ENCODE data around the gene ZHX3. TPM values are rescaled to one million over a fixed set of nuclear protein-coding genes. Genes with fewer than 3 reads are reported as not detected.

ZHX3 gene
- total RNA-seq, 4 donors from 2014 or later = 19.2 to 32.9 (median 31.4) TPM

DNA sequence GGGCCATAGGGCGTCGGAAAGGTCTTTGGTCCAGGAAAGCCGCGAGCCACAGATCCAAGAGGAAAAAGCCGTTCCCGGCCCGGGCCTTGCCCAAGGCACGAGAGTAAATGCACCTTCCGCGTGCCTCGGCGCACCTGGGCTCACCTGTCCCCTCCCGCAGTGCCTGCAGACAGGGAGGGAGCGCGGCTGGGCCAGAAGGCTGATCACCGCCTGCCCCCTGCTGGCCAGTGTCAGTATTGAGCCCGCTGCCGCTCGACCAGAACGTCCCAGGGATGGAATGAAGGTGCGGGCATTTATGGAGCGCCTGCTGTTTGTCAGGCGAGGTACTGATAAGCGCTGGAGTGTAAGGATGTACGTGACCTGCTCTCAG, 22.4 kb upstream of the ZHX3 start:
- peak; percentile 92 to 95 for DNase-seq (ENCODE audit: low spot score in 2 of 2)
- no peaks in the 10 kb centered on the region for H3K27me3 ChIP-seq
- TF ChIP-seq, protein P1, sequence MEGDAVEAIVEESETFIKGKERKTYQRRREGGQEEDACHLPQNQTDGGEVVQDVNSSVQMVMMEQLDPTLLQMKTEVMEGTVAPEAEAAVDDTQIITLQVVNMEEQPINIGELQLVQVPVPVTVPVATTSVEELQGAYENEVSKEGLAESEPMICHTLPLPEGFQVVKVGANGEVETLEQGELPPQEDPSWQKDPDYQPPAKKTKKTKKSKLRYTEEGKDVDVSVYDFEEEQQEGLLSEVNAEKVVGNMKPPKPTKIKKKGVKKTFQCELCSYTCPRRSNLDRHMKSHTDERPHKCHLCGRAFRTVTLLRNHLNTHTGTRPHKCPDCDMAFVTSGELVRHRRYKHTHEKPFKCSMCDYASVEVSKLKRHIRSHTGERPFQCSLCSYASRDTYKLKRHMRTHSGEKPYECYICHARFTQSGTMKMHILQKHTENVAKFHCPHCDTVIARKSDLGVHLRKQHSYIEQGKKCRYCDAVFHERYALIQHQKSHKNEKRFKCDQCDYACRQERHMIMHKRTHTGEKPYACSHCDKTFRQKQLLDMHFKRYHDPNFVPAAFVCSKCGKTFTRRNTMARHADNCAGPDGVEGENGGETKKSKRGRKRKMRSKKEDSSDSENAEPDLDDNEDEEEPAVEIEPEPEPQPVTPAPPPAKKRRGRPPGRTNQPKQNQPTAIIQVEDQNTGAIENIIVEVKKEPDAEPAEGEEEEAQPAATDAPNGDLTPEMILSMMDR (IDR thresholded peaks at IDR 0.05) = peak; percentile 96 to 99
- TF ChIP-seq POLR2AphosphoS5 (IDR thresholded peaks at IDR 0.05) (peak in 1 of 3 donors; percentile 64), POLR2A (IDR thresholded peaks at IDR 0.05) (no peak)
- peak overlapping the region; percentile 78 for H3K27ac ChIP-seq
- H3K36me3 ChIP-seq = no peaks in the 10 kb centered on the region
- H3K9me3 ChIP-seq = no peaks in the 10 kb centered on the region
- H3K4me1 ChIP-seq = peaks cover 48% of the 10 kb centered on the region
- 0% methylated on average over 9 of the region's 25 CpGs for WGBS
- peak overlapping the region; percentile 56 for H3K4me3 ChIP-seq

DNA sequence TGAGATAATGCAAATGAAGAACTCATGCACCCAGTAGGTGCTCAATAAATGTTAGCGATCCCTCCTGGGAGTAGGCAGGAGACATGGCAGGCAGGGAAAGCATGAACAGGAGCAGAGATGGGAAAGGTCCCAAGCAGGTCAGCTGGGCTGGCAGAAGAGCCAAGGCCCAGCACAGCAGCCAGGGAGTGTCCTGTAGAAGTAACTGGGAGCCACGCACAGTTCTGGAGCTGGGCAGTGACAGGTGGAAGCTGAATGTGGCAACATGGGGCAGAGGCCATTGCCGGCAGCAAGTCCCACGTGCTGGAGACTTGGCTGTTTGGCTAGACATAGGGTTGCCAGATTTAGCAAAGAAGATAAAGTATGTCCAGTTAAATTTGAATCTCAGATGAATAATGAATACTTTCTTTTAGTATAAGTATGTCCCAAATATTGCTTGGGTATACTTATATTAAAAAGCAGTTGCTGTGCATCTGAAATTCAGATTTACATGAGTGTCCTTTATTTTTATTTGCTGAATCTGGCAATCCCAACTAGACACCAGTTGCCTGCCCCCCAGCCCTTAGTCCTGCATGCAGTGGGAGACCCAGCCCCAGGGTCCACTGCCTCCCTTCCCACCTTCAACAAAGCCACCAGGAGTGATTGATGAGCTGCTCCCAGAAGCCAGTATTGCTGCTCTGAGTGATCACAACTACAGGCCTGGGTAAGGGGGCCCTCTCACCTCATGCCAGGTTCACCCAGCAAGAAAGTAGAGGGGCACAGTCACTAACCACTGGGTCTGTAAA, 19.4 kb upstream of the ZHX3 start:
- H3K36me3 ChIP-seq = no peaks in the 10 kb centered on the region
- peaks cover 26% of the 10 kb centered on the region for H3K4me1 ChIP-seq
- H3K27ac ChIP-seq = no peak overlapping the region
- H3K27me3 ChIP-seq = no peaks in the 10 kb centered on the region
- no peak overlapping the region for H3K4me3 ChIP-seq
- no peak for DNase-seq (ENCODE audit: low spot score in 2 of 2)
- H3K9me3 ChIP-seq = no peaks in the 10 kb centered on the region
- WGBS = 95% methylated on average over 4 of the region's 4 CpGs
- TF ChIP-seq EP300 (IDR thresholded peaks at IDR 0.05) (no peak), POLR2A (IDR thresholded peaks at IDR 0.05) (no peak)

DNA sequence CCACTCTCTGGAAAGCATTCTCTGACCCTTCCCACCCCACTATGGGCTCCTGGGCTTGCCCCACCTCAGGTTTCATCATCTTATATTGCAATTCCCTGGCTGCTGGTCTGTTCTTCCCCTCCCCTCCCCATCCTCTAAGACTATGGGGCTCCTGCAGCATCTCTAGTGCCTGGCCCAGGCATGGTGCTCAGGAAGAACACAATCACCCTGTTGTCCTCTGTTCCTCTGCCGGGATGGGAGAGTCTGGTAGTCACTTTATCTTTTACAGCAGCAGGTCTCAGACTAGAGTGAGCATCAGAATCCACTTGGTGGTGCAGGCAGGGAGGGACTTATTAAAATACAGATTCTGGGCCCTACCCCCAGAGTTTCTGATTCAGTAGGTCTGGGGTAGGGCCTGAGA, 18.1 kb upstream of the ZHX3 start:
- no peak for TF ChIP-seq EP300 (IDR thresholded peaks at IDR 0.05)
- TF ChIP-seq POLR2AphosphoS5 (IDR thresholded peaks at IDR 0.05) = no peak
- no peak for TF ChIP-seq POLR2A (IDR thresholded peaks at IDR 0.05)
- TF ChIP-seq, protein P1 (IDR thresholded peaks at IDR 0.05) = no peak
- 92% methylated on average over 1 of the region's 1 CpG for WGBS
- Histone ChIP-seq H3K4me3 (no peak overlapping the region), H3K36me3 (no peaks in the 10 kb centered on the region), H3K4me1 (peaks cover 13% of the 10 kb centered on the region), H3K27ac (no peak overlapping the region), H3K9me3 (no peaks in the 10 kb centered on the region), H3K27me3 (no peaks in the 10 kb centered on the region)
- peak in 1 of 2 donors; percentile 24 for DNase-seq (ENCODE audit: low spot score in 2 of 2)

DNA sequence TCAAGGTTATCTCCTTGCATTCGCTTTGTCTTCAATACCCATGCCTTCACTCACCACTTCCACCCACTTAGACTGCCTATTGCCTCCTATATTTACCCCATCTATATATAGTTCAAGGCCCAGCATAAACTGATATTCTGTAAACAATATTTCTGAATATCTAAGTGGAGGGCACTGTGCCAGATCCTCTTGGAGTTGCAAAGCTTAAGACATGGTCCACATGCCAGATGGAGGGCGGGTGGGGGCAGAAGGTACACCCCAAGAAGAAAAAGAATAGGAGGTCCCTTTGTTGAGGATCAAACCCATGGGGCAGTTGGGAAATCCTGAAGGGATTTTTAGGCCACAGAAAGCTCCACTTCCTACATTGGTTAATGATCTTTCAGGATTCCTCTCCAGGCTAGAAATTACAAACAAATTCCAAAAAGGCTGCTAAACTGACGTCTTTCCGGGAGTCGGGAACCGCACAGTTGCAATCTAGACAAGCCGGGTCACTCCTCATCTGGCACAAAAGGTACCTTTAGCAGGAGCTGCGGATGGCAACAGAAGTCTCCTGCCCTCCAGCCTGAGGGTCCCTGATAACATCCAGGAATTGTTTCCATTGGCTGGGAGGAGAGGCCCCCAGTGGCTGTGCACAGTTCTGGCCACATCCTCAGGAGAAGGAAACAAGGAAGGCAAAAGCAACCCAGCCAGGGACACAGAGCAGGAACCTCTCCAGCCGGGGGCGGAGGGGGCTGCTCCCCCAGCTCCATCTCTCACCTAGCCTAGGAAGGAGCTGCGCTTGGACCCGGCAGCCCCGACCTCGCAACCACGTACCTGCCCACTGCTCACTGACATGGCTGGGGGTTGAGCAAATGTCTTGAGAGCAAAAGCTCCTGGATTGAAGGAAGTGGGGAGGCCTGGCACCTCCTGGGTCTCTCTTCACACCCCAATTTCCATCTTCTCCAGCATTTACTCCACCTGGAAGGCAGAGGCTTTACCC, 17.2 kb upstream of the ZHX3 start:
- Histone ChIP-seq H3K27me3 (no peaks in the 10 kb centered on the region), H3K36me3 (no peaks in the 10 kb centered on the region), H3K4me1 (peaks cover 9% of the 10 kb centered on the region), H3K4me3 (no peak overlapping the region), H3K9me3 (no peaks in the 10 kb centered on the region), H3K27ac (no peak overlapping the region)
- DNase-seq (ENCODE audit: low spot score in 2 of 2) = peak in 1 of 2 donors; percentile 44
- TF ChIP-seq EP300 (IDR thresholded peaks at IDR 0.05) = no peak
- TF ChIP-seq POLR2AphosphoS5 (IDR thresholded peaks at IDR 0.05) = no peak
- TF ChIP-seq POLR2A (IDR thresholded peaks at IDR 0.05) = no peak
- TF ChIP-seq, protein P1 (IDR thresholded peaks at IDR 0.05) = no peak
- WGBS = 88% methylated on average over 15 of the region's 15 CpGs

DNA sequence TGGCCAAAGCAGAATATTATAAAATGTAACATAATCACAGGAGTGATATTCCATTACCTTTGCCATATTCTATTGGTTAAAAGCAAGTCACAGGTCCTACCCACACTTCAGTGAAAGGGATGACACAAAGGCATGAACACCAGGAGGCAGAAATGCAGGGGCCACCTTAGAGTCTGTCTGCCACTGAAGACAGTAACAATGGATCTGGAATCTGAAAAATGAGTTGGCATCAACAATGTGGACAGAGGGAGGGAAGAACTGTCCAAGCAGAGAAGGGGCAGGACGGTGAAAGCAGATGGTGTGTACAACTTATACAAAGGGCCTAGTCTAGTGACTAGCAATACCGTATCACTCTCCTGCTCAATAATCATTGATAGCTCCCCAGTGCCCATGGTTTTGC, 16.5 kb upstream of the ZHX3 start:
- 73% methylated on average over 2 of the region's 2 CpGs for WGBS
- peak in 1 of 2 donors; percentile 8 for DNase-seq (ENCODE audit: low spot score in 2 of 2)
- H3K4me3 ChIP-seq = no peak overlapping the region
- no peaks in the 10 kb centered on the region for H3K36me3 ChIP-seq
- no peaks in the 10 kb centered on the region for H3K9me3 ChIP-seq
- H3K27ac ChIP-seq = no peak overlapping the region
- H3K4me1 ChIP-seq = peaks cover 11% of the 10 kb centered on the region
- TF ChIP-seq EP300 (IDR thresholded peaks at IDR 0.05) = no peak
- no peak for TF ChIP-seq POLR2A (IDR thresholded peaks at IDR 0.05)
- TF ChIP-seq, protein P1 (IDR thresholded peaks at IDR 0.05) = no peak
- TF ChIP-seq POLR2AphosphoS5 (IDR thresholded peaks at IDR 0.05) = no peak
- H3K27me3 ChIP-seq = no peaks in the 10 kb centered on the region

Data from suprapubic skin (tissue), 4 donors.